GM15510 (cell line): ENCODE results near the gene KCNN3.

ENCODE experiments used
- POLR2A ChIP-seq: IDR thresholded peaks from 3 replicates; pipeline ENCODE4 v1.6.1; 2011; ENCODE audit warnings: borderline replicate concordance; ENCODE audit not compliant: insufficient read length; ENCODE audit errors: extremely low read depth

KCNN3 gene

DNA sequence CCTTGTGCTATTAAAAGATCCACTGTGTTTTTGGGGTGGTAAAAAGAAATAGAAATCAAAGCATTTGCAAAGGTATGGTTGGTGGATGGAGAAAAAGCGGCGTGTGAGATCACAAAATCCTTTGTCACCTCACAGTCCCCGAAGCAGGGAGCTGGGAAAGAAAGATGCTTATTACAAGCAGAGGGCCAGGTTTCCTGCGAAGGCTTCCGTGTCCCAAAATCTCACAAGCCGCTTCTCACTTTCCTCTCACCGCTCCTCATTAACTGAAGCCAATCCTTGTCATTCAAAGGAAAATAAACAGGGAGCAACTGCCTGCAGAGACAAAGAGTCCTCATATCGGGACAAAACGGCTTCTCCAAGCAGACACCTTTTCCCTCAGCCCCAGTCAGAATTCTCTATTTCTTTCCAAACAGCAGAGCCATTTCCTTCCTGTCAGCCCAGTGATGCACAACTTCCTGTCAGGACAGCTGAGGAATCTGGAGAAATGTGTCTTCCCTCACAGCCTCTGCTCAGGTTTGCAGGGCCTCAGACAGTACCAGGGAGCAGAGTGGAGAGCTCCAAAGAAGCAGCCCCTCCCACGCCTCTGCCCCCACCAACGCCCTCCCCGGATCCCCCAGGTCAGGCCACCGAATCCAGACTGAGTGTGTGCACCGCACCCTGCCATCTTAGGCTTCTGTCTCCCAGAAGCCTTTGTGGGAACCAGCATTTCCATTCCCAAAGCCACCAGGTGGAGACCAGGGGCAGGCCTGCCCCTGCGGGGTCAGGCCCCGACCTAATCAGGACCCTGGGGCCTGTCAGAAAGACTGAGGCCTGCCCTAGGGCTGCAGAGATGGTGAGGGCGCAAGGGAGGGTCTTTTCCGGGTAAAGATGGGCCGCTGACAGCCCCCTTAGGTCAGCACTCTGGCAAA, 29.6 kb downstream of the KCNN3 start:
- TF ChIP-seq POLR2A, result no peak

GRCh38 chr1:154839691-154840090, 30.4 kb downstream of the KCNN3 start:
- TF ChIP-seq POLR2A, result no peak

GRCh38 chr1:154838988-154839387, 31.1 kb downstream of the KCNN3 start:
- no peak for TF ChIP-seq POLR2A

- no peak for TF ChIP-seq POLR2A
Observed at GRCh38 chr1:154838461-154838860, 31.6 kb downstream of the KCNN3 start.

GRCh38 chr1:154837672-154838171, 32.4 kb downstream of the KCNN3 start:
- no peak for TF ChIP-seq POLR2A

GRCh38 chr1:154837034-154837671, 32.9 kb downstream of the KCNN3 start:
- no peak for TF ChIP-seq POLR2A

DNA sequence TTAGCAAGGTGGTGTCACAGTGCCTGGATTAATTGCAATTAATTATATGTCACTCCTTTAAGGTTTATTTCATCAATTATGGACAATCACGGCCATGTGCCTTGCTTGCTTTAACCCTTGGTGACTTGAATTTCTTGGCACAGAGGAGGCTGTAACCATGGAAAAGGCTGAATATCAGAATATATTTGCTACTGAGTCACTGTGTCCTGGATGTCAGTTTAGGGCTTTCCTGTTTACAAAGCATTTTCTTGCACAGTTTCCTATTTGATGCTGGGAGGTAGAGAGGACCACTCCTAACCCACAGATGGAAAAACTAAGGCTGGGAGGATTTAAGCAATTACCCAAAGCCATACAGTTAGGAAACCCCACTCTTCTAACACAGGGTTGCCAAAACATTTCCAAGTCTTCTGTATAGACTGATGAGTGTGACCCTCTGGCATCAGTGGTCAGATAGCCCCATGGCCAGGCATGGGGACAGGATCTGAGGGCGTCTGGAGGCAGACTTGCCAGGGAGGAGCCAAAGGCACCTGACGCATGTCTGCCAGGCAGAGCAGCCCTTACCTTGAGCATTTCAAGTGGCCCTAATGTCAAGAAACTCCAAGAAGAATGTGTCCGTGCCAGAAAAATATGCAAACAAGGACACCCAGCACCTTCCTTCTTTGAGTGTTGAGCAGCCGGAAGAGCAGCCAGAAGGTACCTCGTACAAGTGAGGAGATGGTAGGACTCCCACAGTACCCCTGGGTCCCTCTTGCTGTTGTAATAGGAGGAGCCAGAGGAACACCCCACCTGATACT, 34.4 kb downstream of the KCNN3 start:
- no peak for TF ChIP-seq POLR2A

DNA sequence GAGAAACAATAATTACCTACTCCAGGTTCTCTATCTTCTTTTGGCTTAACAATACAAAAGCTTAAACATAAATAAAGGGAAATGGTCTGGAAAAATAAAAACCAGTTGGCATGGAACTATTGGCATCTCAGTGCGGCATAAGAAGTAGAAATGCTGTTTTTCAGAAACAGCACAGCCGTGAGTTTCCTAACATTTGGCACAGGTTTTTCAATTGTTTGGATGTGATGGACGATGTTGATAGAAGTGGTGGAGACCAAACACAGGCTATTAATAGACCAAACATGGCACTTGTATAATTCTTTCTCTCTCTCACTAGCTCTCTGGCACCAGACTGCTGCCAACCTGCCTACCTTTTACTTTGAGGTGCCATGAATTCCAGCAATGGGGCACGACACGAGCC, 36.2 kb downstream of the KCNN3 start:
- no peak for TF ChIP-seq POLR2A

DNA sequence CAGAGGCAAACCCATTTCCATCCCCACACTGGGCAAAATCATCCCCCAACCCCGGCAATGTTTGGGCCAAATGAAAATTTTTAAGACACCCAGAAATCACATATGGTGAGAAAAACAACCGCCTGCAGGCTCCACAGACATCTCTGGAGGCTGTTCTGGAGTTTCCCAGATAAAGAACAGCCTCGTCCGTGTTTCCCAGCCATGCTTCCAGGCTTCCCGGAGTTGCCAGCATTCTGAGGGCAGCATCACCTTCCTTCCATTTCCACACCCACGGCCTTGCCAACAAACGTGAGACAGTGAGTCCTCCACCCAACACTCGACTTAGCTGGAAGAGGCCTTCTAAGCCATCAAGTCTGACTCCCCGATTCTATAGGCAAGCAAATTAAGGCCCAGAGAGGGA, 36.9 kb downstream of the KCNN3 start:
- no peak for TF ChIP-seq POLR2A

- TF ChIP-seq POLR2A, result no peak
Observed at GRCh38 chr1:154832384-154832783, 37.7 kb downstream of the KCNN3 start.

DNA sequence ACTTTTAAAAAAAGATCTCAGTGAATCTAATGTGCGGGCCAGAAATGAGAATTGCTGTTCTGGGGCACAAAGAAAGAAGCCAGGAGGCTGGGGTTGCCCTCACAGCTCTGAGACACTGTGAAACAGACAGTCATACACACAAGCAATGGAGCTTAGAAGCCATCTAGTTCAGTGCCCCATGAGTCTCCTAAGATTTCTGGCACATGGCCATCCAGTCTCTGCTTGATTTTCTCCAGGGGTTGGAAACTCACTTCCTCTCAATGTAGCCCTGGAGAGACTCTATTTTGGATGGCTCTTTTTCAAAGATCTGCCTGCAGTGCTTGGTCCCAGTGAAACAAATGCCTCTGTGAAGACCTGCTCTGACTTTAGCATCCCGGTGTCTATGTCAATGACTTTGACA, 38.6 kb downstream of the KCNN3 start:
- TF ChIP-seq POLR2A, result no peak

DNA sequence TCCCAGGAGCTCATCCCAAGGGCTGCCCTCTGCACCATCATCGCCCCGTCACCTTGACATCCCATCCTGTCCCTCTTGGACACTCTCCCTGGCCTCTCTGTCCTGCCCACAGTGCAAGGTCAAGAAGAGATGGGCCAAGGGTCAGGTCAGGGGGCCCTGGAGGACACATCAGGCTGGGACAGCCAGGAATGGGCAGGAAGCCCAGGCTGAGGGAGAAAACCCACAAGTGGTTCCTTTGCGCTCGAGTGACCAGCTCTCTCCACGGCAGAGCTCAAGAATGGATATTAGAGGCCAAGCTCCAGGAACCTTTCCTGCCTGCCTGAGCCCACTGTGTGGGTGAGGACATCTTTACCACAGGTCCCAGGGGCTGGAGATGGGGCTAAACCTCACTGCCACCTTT, 41.0 kb downstream of the KCNN3 start:
- no peak for TF ChIP-seq POLR2A

GRCh38 chr1:154824179-154825000, 45.7 kb downstream of the KCNN3 start:
- no peak for TF ChIP-seq POLR2A

DNA sequence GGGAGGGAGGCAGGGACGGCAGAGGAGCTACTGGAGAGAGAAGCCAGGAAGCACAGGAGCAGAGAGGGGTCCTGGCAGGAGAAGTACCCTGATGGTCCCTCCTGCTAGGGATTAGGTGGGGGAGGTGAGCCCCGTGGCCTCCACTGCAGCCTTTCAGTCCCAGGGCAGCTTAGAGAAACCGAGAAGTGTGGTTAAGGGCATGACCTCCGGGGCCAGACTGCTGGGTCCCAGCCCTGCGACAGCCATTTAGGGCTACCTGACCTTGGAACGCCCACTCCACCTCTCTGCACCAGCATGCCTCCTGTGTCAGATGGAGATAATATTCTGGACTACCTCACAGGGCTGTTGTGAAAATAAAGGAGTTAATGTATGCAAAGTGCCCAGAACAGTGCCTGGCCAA, 47.4 kb downstream of the KCNN3 start:
- no peak for TF ChIP-seq POLR2A

DNA sequence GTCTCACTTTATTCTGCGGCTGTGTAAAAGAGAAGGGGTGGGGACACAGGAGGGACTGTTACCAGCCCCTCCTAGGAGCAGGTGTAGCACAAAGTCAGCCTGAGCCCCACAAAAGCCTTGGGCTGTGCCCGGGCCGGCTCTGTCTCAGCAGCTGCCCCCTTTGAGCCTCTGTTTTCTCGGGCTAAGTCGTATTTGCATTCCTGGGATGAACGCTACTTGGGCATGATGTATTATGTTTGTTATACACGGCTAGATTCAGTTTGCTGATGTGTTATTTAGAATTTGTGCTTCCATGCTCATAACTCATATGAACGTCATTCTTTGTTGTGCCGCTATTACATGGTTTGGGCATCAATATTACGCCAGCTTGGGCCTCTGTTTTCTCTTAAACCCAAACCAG, 47.8 kb downstream of the KCNN3 start:
- TF ChIP-seq POLR2A, result no peak

- TF ChIP-seq POLR2A, result no peak
Observed at GRCh38 chr1:154821083-154821482, 49.0 kb downstream of the KCNN3 start.
